Dendritic cell treated with granulocyte-macrophage colony-stimulating factor and Interleukin-4, amounts not matched to agents 40 ng/mL and 50 ng/mL, for 4 days (primary cell): ENCODE measurements around the gene HSPB8.

Experiments used
- H3K27ac Mint-ChIP-seq: one replicate; pipeline ENCODE4 v1.8.0; 2022; ENCODE audit warnings: mild to moderate bottlenecking, mixed read lengths
- H3K27me3 Mint-ChIP-seq: one replicate; pipeline ENCODE4 v1.8.0; 2022; ENCODE audit warnings: mild to moderate bottlenecking, mixed read lengths
- H3K36me3 Mint-ChIP-seq: one replicate; pipeline ENCODE4 v1.8.0; 2022; ENCODE audit warnings: low read depth, mixed read lengths
- H3K4me1 Mint-ChIP-seq: one replicate; pipeline ENCODE4 v1.8.0; 2022; ENCODE audit warnings: low read depth, mixed read lengths
- H3K4me3 Mint-ChIP-seq: one replicate; pipeline ENCODE4 v1.8.0; 2022; ENCODE audit warnings: mild to moderate bottlenecking, moderate library complexity, mixed read lengths
- H3K9me3 Mint-ChIP-seq: one replicate; pipeline ENCODE4 v1.8.0; 2022; ENCODE audit warnings: mixed read lengths
- intact Hi-C: fragments of 100-400 bp; cut with micrococcal nuclease; formaldehyde crosslinking; loops from one replicate; pipeline ENCODE4 v1.15.0; 2022

Gene HSPB8

GRCh38 chr12:119156401-119157044 is 22.2 kb upstream of the HSPB8 start:
- intact Hi-C loops = no loop called here
- H3K36me3 Mint-ChIP-seq = no peaks in the 10 kb centered on the region
- H3K27ac Mint-ChIP-seq = no peak overlapping the region
- peaks cover 13% of the 10 kb centered on the region for H3K9me3 Mint-ChIP-seq
- H3K4me1 Mint-ChIP-seq = peaks cover 7% of the 10 kb centered on the region
- no peak overlapping the region for H3K4me3 Mint-ChIP-seq
- H3K27me3 Mint-ChIP-seq = peaks cover 10% of the 10 kb centered on the region

- H3K4me3 Mint-ChIP-seq = no peak overlapping the region
- peaks cover 10% of the 10 kb centered on the region for H3K27me3 Mint-ChIP-seq
- H3K4me1 Mint-ChIP-seq = peaks cover 7% of the 10 kb centered on the region
- intact Hi-C loops = no loop called here
- no peak overlapping the region for H3K27ac Mint-ChIP-seq
- no peaks in the 10 kb centered on the region for H3K36me3 Mint-ChIP-seq
- H3K9me3 Mint-ChIP-seq = peaks cover 13% of the 10 kb centered on the region
Measured at GRCh38 chr12:119157528-119157927, 21.2 kb upstream of the HSPB8 start.

GRCh38 chr12:119157978-119158377 is 20.8 kb upstream of the HSPB8 start:
- Mint-ChIP-seq H3K4me3 (no peak overlapping the region), H3K4me1 (peaks cover 7% of the 10 kb centered on the region), H3K27ac (no peak overlapping the region), H3K9me3 (peaks cover 13% of the 10 kb centered on the region), H3K27me3 (peaks cover 10% of the 10 kb centered on the region), H3K36me3 (no peaks in the 10 kb centered on the region)
- intact Hi-C loops = no loop called here

- intact Hi-C loops = no loop called here
- no peaks in the 10 kb centered on the region for H3K36me3 Mint-ChIP-seq
- no peak overlapping the region for H3K4me3 Mint-ChIP-seq
- H3K27me3 Mint-ChIP-seq = peaks cover 9% of the 10 kb centered on the region
- peaks cover 10% of the 10 kb centered on the region for H3K9me3 Mint-ChIP-seq
- peaks cover 6% of the 10 kb centered on the region for H3K4me1 Mint-ChIP-seq
- H3K27ac Mint-ChIP-seq = no peak overlapping the region
Measured at GRCh38 chr12:119158402-119158801, 20.3 kb upstream of the HSPB8 start.

GRCh38 chr12:119159844-119160243 is 18.9 kb upstream of the HSPB8 start:
- no peak overlapping the region for H3K4me3 Mint-ChIP-seq
- H3K9me3 Mint-ChIP-seq = no peaks in the 10 kb centered on the region
- no peaks in the 10 kb centered on the region for H3K36me3 Mint-ChIP-seq
- no peak overlapping the region for H3K27ac Mint-ChIP-seq
- no peaks in the 10 kb centered on the region for H3K4me1 Mint-ChIP-seq
- H3K27me3 Mint-ChIP-seq = peaks cover 3% of the 10 kb centered on the region
- intact Hi-C loops = no loop called here

GRCh38 chr12:119167902-119168301 is 10.8 kb upstream of the HSPB8 start:
- Mint-ChIP-seq H3K36me3 (no peaks in the 10 kb centered on the region), H3K27me3 (peaks cover 1% of the 10 kb centered on the region), H3K4me3 (no peak overlapping the region), H3K27ac (no peak overlapping the region), H3K4me1 (no peaks in the 10 kb centered on the region), H3K9me3 (no peaks in the 10 kb centered on the region)
- intact Hi-C loops = no loop called here

- intact Hi-C loops = no loop called here
- H3K36me3 Mint-ChIP-seq = no peaks in the 10 kb centered on the region
- no peaks in the 10 kb centered on the region for H3K4me1 Mint-ChIP-seq
- peaks cover 1% of the 10 kb centered on the region for H3K27me3 Mint-ChIP-seq
- no peak overlapping the region for H3K27ac Mint-ChIP-seq
- H3K4me3 Mint-ChIP-seq = no peak overlapping the region
- no peaks in the 10 kb centered on the region for H3K9me3 Mint-ChIP-seq
Measured at GRCh38 chr12:119168721-119169120, 10.0 kb upstream of the HSPB8 start.

- H3K27me3 Mint-ChIP-seq = peaks cover 1% of the 10 kb centered on the region
Measured at GRCh38 chr12:119169150-119169549, 9.6 kb upstream of the HSPB8 start.

GRCh38 chr12:119171291-119171690 is 7.4 kb upstream of the HSPB8 start:
- Mint-ChIP-seq H3K4me1 (no peaks in the 10 kb centered on the region), H3K27ac (no peak overlapping the region), H3K27me3 (no peaks in the 10 kb centered on the region), H3K36me3 (no peaks in the 10 kb centered on the region), H3K4me3 (no peak overlapping the region), H3K9me3 (no peaks in the 10 kb centered on the region)
- intact Hi-C loops = no loop called here

More at GRCh38 chr12:119169150-119169549, 9.6 kb upstream of the HSPB8 start:
- H3K36me3 Mint-ChIP-seq = no peaks in the 10 kb centered on the region
- H3K27ac Mint-ChIP-seq = no peak overlapping the region
- intact Hi-C loops = no loop called here
- H3K4me1 Mint-ChIP-seq = no peaks in the 10 kb centered on the region
- H3K9me3 Mint-ChIP-seq = no peaks in the 10 kb centered on the region
- H3K4me3 Mint-ChIP-seq = no peak overlapping the region

- Mint-ChIP-seq H3K9me3 (no peaks in the 10 kb centered on the region), H3K27me3 (peaks cover 2% of the 10 kb centered on the region), H3K27ac (no peak overlapping the region), H3K4me1 (no peaks in the 10 kb centered on the region), H3K36me3 (no peaks in the 10 kb centered on the region), H3K4me3 (no peak overlapping the region)
- intact Hi-C loops = no loop called here
Measured at GRCh38 chr12:119171691-119172425, 6.9 kb upstream of the HSPB8 start.

GRCh38 chr12:119175081-119175480 is 3.6 kb upstream of the HSPB8 start:
- no peaks in the 10 kb centered on the region for H3K9me3 Mint-ChIP-seq
- H3K27me3 Mint-ChIP-seq = peaks cover 14% of the 10 kb centered on the region
- H3K4me3 Mint-ChIP-seq = no peak overlapping the region
- no peaks in the 10 kb centered on the region for H3K36me3 Mint-ChIP-seq
- H3K4me1 Mint-ChIP-seq = no peaks in the 10 kb centered on the region
- no peak overlapping the region for H3K27ac Mint-ChIP-seq
- intact Hi-C loops = no loop called here

GRCh38 chr12:119176267-119177055 is 2.3 kb upstream of the HSPB8 start:
- Mint-ChIP-seq H3K27ac (no peak overlapping the region), H3K9me3 (no peaks in the 10 kb centered on the region), H3K27me3 (peaks cover 14% of the 10 kb centered on the region), H3K4me1 (no peaks in the 10 kb centered on the region), H3K36me3 (no peaks in the 10 kb centered on the region), H3K4me3 (no peak overlapping the region)
- intact Hi-C loops = no loop called here

GRCh38 chr12:119177056-119177325 is 1.7 kb upstream of the HSPB8 start:
- Mint-ChIP-seq H3K27me3 (peaks cover 14% of the 10 kb centered on the region), H3K36me3 (no peaks in the 10 kb centered on the region), H3K27ac (no peak overlapping the region), H3K4me1 (no peaks in the 10 kb centered on the region), H3K9me3 (no peaks in the 10 kb centered on the region), H3K4me3 (no peak overlapping the region)
- intact Hi-C loops = no loop called here

GRCh38 chr12:119177724-119178380 is 879 bp upstream of the HSPB8 start:
- Mint-ChIP-seq H3K27me3 (peaks cover 14% of the 10 kb centered on the region), H3K36me3 (no peaks in the 10 kb centered on the region), H3K4me1 (no peaks in the 10 kb centered on the region), H3K9me3 (no peaks in the 10 kb centered on the region), H3K4me3 (no peak overlapping the region), H3K27ac (no peak overlapping the region)
- intact Hi-C loops = no loop called here
